Activated T-cell treated with anti-CD3 and anti-CD28 coated beads for 24 hours (primary cell): Measurements from ENCODE around the gene AGBL1.

ENCODE experiments used
- DNase-seq: peaks from one replicate; pipeline ENCODE4 v3.0.0-alpha.2; 2020; ENCODE audit warnings: low read depth

AGBL1 gene

DNA sequence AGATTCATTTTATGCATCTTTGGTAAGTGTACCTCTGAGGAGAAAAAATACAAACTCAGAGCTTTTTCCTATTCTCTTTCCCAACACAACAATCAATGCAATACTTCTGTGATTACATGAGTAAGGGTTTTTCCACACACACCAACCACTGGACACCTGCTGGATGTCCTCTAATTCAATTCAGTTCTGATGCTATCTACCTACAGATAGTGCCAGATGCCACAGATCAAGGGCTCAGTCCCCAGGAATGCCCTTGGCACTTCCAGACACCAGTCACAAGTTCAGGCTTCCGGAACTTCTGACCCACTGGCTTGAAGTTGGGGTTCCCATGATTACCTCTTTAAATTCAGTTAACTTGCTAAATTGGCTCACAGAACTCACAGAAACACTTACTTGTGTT lies 511.5 kb downstream of the AGBL1 start:
- no peak for DNase-seq

DNA sequence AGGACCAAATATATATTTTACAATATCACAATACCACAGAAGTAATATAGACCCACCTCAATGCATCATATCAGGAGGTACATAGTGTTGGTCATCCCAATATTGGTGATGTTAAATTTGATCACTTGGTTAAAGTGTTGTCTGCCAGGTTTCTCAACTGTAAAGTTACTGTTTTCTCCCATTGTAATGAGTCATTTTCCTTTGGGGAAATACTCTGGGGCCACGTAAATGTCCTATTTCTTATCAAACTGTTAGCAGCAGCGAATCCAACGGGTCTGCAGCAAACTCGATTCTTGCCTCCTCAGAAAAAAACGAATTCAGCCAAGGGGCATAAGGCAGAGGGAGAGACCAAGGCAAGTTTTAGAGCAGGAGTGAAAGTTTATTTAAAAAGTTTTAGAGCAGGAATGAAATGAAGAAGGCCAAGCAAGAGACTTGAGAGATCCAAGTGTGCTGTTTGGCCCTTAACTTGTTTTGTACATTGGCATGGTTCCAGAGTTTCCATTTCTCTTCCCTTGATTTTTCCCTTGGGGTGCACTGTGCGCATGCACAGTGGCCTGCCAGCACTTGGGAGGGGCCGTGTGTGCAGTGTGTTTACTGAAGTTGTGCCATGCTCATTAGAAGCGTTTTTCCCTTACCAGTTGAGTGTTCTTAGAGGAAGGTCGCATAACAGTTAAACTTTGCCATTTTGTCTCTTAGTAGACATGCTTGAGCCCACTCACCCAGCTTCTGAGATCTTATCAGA lies 512.5 kb downstream of the AGBL1 start:
- no peak for DNase-seq

DNA sequence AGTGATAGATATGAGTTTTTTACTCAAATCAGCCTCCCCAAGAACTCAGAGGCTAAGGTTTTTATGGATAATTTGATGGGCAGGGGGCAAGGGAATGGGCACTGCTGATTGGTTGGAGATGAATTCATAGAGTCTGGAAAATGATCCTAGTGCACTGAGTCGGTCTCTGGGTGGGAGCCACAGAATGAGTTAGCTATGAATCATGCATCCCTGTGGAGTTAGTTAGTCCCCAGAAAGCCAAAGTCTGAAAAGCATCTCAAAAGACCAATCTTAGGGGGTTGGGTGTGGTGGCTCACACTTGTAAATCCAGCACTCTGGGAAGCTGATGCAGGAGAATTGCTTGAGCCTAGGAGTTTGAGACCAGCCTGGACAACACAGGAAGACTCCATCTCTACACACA lies 516.1 kb downstream of the AGBL1 start:
- no peak for DNase-seq

DNA sequence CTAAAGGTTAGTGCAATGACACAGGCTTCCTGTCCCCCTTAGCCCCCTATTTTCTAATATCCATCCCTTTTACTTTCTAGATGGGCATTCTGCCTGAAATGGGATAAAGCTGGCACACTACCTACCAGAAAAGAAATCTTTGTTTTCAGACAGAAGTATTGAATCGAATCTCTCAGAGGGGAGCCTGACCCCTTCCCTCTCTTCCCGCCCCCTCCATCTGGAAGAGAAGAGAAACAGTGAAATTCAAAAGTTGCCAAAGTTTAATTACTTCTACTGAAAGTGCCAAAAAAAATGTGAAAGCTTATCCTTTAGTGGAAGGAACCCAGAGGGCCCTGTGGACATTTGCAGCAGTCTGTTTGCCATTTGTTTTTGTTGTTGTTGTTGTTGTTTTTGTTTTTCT lies 523.8 kb downstream of the AGBL1 start:
- no peak for DNase-seq

DNA sequence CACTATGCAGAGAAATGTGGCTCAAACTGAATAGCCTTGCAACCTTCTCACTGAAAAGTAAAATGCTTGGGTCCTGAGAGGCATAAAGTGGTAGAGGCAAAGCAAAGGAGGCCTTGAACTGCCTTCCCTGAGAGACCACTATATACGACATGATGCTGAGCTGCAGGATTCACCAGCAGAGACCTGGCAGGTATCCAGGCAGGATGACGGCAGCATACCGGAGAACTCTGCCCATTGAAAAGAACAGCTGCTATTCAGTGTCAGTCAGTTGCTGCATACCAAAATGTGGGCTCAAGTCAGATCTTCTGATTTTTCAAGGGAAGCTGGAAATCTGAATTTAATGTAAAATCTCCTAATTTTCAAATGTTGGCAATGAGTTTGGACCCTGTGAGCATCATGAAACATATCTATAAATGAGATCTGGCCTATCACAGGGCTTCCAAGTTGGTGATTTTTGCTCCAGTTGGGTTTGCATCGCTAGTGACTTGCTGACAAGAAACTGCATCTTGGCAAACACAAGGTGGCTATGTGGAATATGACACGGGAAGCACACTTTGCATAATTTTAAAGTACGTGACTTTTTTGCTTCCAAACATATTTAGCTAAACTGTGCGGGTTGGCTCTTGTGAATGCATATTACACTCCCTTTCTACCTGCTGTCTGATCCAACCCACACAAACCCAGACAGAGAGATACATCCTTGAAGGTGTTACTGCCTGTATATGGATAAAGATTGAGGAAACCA lies 529.0 kb downstream of the AGBL1 start:
- DNase-seq: no peak

DNA sequence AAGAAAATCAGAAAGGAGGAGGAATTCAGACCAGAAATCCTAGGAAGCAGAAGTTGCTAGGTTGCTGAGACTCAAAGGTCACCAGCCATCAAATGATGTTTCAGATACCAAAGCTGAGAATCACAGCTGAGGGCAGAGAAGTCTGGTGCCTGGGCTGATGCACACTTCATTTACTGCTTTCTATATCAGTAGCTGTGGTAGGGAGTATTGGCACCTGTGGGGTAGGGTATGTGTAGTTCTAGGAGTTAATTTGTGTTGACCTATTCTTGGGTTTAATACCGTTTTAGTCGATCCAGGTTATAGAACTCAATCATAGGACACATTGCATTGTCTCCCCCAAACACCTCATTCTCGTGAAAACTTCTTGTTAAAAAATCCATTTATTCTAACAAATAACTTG lies 529.6 kb downstream of the AGBL1 start:
- no peak for DNase-seq

DNA sequence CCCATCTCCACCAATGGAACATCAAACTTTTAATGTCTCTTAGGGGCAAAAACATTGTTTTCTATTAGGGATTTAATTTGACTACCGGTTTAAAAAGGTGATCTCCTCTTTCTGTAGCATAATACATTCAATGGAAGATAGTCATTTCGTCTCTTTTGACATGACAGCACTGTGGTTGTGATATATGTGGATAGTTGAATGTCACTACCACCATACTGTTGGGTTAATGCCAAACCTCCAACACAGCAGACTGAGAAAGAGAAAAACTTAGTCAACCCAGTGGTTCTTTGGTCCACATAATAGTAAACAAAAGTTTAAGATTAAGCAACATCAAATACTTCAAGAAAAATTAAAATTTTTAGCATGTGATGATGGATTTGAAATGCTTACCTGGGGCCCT lies 530.4 kb downstream of the AGBL1 start:
- no peak for DNase-seq

DNA sequence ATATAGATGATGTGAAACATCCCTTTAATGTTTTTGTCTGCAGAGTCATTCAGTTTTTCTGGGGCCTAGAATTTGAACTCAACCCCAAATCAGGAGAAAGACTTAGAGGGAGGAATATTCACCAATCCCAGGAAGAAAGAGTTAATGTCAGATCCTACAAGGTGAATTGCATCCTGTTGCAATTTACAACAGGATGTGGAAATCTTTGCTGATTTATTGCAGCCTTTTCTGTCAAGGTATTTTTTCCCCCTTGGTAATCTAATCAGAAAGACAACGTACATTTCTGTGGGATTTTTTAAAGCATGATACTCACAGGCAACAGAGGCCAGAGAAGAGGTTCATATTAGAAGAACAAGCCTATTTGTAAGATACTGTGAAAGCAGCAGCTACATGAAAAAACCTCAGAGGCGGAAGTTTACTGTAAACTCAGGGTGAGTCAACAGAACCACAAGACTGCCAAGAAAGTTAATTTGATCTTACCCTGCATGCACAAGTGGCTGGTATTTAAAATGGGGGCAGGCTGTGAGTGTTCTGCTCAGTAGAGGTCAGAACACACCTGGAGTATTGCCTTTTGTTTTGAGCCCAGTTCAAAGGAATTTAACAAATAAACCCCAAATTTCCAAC lies 531.9 kb downstream of the AGBL1 start:
- DNase-seq: peak; percentile 11

DNA sequence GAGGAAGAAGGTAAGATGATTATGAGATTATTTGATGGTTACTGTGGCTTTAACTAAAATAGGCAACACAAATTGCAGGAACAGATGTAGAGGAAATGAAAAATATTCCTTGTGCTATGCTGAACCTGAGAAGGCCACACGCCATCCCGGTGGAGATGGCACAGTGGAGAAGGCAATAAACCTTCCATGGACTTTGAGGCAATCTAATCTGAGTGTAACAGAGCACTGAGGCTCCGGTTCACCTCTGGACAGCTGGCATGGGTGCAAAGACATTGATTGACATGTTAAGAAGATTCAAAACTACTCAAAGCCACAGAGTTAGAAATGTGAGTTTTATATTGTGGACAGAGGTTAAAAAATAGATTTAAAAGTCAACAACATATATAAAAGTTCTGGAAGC lies 535.7 kb downstream of the AGBL1 start:
- DNase-seq: no peak

DNA sequence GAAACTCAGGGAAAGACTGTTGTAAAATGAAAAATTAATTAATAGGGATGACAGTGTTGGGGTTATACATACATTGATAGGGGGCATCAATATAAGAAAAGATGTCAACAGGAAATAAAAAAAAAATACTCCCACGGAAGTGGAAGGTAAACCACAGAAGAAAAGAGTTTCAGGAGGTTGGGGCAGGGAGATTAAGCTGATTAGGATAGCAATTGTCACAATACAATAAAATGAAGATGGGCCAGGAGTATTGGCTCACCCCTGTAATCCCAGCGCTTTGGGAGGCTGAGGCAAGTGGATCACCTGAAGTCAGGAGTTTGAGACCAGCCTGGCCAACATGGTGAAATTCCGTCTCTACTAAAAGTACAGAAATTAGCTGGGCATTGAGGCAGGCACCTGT lies 536.1 kb downstream of the AGBL1 start:
- no peak for DNase-seq

DNA sequence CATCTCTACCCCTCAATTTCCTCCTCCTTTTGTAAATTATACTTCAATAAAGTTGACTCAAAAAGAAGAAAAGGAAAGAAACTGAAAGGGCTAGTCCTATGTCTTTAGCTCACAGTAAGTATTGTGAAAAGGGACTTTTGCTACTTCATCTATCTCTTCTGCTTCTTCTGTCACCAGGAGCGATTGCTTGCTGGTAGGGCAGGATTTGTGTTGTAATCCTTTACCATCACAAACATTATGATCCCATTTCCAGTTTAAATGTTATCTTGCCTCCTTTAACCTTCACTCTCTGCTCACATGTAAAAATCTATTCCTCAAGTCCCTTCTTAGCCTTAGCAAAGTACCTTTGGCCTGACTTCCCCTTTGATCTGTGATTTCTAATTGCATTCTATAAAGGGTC lies 537.1 kb downstream of the AGBL1 start:
- DNase-seq: no peak

DNA sequence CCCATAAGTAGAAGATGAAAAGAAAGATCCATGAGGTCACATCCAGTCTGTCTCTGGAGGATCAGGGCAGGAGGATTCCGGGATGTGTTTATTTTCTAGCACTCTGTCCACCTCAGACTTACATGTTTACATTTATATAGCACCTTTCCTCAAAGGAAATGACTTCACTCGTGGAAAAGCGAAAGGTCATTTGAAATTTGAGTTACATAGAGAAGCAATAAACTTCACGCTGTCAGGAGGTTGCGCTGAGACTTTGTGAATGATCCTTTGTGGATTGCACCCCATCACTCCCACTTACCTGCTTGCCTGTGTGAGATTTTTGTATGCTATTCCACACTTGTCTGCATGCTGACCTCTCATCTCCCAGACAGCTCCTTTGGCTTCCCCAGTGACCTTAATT lies 540.5 kb downstream of the AGBL1 start:
- DNase-seq: no peak

DNA sequence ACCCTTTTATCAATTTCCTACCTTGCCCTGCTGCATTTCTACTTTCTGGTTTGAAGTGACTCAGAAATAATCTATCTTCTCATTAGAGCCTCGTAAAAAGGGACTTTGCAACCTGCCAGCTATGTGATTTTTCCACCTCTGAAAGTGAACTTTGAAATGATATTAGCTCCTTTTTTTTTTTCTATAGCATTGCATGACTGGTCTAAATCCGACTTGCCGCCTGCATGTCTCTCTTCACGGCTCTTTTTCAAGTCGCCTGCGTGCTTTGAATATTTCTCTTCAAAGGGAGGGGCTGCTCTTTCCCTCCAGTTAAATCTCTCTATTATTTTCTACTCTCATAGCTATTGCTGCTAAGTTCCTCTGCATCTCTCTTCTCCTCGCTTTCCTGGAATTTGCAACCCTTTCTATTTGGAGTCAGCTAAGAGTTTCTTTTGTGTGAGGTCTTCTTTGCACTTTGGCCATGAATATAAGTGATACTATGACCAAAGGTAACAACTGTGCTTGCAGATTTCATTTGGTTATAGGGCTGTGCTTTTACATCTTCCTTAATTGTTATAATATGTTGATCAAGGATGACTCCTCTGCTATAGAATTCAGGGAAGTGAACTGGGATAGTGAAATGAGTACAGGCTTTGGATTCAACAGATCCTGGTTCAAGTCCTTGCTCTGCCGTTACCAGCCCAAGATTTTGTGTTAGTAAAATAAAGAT lies 541.1 kb downstream of the AGBL1 start:
- DNase-seq: no peak

DNA sequence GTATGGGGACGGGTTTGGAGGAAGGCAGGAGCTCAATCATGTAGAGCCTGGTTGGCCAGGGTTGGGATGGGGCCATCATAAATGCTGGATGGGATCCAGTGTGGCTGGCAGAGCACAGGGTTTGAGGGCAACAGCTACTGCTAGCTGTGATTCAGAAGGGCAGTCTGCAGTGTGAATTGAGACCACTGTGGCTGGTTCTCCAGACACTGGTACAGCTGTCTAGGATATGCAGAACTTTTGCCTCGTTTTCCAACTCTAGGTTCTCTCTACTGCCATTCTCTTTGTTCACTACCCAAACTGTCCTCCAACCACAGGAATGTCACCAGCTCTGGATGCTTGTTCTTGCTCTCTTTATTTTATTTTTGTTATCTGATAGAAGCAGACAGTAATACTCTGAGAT lies 543.6 kb downstream of the AGBL1 start:
- no peak for DNase-seq

DNA sequence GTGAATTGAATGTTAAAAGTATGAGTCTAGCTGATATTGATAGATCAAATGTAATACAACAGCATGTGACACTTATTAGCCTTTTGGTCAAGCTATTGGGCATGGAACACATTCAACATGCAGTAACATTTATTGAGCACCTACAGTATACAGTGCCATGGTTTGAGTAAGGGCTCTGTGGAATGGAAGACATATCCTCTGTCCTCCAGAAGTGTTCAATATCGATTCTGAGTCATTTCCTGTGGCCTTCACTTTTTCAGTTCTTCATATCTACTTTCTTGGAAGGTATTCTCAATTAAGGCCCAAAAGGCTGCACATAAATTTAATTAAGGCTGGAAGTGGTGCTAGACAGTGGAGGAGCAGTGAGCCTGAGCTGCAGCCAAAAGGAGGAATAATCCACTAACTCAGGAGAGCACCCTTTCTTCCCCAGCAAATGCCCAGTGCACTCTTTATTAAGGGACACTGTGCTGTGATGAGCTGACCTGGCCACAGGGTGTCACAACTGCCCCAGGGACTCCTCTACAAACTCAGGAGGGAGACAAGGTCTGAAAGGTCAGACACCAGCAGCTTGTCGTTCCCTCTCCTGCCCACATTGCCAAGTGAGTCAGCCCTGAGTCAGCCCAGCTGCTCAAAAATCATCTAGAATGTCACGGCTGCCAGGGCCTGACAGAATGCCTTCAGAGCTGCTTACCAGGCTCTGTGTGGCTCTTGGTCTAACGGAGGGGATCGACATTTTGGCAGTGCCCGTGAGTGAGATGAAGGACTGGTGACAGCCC lies 544.8 kb downstream of the AGBL1 start:
- peak; percentile 85 for DNase-seq

DNA sequence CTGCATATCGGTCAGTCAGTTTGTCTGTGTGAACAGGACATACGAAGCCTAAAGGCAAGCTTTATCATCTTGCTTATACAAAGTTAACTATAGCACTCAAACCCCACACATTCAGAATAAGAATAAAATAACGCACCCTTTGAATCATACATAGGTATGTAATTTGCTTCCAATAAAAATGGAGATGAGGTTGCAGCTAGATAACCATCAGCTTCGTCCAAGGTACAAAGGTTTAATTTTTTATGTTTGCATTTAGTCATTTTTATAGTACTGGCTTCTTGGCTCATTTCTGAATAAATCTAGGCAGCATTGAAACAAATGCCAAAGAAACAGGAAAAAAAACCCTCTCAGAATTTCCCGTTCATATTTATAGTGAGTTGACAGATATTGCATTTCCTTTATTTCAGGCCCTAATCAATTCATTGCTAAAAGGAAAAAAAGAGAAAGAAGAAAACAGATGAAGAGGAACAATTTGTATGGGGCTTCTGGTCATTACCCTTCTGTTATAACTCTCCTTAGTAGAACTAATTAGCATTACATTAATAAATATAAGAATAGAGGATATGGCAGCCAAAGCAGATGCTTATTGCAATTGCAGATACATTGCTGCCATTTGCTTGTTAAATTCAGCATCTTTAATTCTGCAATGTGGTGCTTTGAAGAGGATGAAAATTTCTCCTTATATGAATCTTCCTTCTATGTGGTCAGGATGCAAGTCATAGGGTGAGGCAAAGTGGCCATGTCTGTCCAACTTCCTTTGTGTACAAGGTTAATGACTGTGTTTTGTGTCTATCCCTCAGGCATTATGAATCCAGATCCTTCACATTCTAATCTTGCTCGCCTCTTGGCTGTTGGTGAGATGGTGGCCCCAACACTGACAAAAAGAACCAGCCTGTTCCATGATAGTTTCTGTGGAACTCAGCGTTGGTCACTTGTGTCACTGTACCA lies 550.0 kb downstream of the AGBL1 start:
- DNase-seq: no peak

DNA sequence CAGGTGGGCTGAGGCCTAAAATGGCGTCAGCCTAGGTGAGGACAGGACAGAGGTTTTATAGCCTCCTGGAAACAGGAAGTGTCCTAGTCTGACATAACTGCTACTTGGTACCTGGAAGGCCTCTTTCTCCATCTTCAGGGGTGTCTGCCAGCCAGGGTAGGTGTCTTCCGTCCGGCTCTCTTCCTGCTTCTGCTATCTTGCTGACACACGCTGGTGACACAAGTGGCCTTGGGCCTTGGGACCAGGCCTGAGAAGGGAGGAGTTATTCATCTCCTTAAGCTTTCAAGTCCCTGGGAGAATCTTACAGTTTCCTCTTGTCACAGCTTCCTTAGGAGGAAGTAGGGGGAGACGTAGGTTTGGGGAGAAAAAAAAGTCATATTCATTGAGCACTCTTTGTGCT lies 551.3 kb downstream of the AGBL1 start:
- DNase-seq: no peak

DNA sequence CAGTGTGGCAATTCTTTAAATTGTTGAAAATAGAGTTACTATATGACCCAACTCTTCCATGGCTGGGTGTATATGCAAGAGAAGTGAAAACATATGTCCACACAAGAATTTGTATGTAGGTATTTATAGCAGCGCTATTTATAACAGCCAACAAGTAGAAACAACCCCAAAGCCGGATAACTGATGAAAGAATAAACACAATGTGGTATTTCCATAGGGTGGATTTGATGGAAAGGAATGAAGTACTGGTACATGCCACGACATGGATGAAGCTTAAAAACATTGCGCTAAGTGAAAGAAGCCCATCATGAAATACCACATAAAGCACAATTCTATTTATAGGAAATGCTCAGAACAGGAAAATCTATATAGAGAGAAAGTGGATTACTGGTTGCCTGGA lies 554.5 kb downstream of the AGBL1 start:
- no peak for DNase-seq

DNA sequence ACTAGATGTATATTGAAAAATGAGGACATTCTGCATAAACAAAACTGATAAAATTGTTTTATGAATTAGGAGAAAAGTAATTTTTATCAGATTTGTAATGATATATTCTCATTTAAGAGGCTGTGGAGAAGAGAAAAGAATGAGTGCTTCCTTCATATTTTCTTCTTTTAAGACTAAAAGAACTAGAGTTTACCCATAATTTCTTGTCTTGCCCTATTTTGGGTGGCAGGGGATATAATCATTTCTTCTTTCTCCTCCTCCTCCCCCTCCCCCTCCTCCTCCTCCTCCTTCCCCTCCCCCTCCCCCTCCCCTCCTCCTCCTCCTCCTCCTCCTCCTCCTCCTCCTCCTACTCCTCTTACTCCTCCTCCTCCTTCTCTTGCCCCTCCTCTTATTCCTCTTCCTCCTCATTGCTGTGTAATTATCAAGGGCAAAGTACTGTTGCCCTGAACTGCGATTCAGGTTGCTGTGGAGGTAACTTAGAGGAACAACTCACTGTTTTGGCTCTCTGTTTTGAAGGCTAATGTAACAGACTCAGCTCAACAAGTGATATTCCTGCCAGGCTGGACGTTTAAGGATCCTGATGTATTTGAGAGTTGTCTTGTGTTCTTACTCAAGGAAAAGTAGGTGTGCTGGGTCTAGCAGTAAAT lies 555.4 kb downstream of the AGBL1 start:
- no peak for DNase-seq

DNA sequence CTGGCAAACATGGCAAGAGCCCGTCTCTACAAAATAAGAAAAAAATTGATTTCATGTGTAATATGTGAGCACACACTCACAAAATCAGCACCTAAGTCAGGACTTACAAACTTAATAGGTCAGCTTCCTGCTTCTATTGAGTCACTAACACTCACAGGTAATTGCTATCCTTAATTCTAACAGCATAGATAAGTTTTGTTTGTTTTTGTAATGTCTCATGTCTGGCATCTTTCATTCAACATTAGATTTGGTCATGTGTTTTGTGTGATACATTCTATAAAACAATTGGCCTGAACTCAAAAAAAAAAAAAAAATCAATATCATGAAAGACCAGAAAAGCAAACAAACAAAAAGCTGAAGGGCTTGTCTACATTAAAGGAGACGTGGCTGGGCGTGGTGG lies 564.7 kb downstream of the AGBL1 start:
- DNase-seq: no peak
